CD4-positive, alpha-beta T cell treated with Interleukin-4 for 1 hour (primary cell): ENCODE results near the gene STAB1.

Source experiments
- DNase-seq, 2 donors: peaks; one replicate each; pipeline ENCODE4 v3.0.0-alpha.2; 2020 to 2022

STAB1 gene

DNA sequence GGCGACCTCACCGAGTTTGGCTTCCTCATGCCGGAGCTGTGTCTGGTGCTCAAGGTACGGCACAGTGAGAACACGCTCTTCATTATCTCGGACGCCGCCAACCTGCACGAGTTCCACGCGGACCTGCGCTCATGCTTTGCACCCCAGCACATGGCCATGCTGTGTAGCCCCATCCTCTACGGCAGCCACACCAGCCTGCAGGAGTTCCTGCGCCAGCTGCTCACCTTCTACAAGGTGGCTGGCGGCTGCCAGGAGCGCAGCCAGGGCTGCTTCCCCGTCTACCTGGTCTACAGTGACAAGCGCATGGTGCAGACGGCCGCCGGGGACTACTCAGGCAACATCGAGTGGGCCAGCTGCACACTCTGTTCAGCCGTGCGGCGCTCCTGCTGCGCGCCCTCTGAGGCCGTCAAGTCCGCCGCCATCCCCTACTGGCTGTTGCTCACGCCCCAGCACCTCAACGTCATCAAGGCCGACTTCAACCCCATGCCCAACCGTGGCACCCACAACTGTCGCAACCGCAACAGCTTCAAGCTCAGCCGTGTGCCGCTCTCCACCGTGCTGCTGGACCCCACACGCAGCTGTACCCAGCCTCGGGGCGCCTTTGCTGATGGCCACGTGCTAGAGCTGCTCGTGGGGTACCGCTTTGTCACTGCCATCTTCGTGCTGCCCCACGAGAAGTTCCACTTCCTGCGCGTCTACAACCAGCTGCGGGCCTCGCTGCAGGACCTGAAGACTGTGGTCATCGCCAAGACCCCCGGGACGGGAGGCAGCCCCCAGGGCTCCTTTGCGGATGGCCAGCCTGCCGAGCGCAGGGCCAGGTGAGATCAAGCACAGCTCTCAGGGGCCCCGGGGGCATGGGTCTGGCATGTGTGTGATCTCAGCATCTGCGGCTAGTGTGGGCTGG is 7.1 kb upstream of the STAB1 start:
- no peak for DNase-seq

DNA sequence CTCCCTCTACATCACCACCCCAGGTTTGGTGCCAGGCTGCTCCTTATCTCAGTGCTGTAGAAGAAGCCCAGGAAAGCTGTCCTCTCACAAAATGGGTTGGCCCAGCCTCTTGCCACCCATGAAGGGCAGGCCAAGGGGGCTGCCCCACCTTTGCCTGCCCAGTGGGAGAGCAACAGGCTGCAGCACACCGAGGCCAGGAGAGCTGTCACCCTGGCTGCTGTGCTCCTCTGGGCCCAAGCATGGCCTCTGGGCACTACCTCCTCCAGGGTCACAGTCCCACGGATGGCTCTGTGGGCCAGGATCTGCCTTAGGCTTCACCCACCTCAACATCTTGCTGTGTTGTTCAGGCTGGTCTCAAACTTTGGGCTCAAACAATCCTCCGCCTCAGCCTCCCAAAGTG is 6.4 kb upstream of the STAB1 start:
- no peak for DNase-seq

DNA sequence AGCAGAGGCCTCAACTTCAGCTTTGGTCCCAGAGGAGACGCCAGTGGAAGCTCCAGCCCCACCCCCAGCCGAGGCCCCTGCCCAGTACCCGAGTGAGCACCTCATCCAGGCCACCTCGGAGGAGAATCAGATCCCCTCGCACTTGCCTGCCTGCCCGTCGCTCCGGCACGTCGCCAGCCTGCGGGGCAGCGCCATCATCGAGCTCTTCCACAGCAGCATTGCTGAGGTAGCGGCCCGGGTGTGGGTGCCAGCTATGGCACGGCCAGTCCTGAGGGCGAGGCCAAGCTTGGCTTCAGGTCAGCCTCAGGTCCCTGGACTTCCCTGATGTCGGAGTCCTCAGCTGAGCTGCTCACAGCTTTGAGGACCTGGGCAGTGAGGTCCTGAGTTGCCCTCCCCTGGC is 5.7 kb upstream of the STAB1 start:
- no peak for DNase-seq

DNA sequence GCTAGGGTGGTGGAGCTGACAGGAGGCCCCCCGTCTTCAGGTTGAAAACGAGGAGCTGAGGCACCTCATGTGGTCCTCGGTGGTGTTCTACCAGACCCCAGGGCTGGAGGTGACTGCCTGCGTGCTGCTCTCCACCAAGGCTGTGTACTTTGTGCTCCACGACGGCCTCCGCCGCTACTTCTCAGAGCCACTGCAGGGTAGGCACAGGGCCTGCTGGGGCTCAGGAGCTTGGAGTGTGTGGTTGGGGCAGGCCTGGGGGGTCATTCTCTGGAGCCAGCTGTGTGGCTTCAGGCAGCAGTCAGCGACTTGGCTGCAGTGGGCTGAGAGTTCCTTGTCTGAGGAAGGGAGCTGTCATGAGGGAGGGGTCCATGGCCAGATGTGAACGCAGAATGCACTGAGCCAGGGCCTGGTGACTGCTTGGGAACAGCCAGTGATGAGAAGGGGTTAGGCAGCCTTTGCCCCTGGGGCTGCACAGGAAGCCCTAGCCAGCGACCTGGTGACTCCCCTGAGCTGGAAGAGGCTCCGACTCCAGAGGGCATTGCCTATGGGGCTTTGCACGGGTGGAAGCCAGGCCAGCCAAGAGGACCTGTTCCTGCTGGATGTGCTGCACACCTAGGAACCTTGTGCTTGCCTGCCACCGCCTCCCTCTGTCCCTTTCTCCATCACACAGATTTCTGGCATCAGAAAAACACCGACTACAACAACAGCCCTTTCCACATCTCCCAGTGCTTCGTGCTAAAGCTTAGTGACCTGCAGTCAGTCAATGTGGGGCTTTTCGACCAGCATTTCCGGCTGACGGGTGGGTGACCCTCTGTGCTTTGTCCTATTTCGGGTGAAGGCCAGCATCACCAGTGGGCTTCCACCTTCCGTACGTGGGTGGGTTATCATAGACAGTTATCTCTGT is 4.9 kb upstream of the STAB1 start:
- no peak for DNase-seq

DNA sequence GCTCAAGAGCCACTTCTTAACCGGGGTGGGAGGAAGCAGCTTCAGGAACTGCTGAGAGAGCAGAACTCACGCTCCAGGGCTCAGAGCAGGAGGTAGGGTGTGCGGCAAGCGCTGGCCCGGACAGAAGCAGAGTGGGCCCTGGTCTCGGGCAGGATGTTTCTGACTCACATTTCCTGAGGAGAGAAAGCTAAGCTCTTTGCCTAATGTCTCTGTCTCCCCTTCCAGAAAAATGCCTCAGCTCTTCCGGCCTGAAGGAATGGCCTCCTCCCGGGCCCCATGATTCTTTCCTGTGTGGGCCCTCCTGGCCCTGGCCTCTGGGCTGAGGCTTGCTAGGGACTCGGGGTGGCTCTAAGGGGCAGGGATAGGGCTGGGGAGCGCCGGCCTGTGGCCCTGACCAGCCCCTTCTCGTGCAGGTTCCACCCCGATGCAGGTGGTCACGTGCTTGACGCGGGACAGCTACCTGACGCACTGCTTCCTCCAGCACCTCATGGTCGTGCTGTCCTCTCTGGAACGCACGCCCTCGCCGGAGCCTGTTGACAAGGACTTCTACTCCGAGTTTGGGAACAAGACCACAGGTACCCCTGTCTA is 4.1 kb upstream of the STAB1 start:
- DNase-seq, result peak in 1 of 2 donors; percentile 26

DNA sequence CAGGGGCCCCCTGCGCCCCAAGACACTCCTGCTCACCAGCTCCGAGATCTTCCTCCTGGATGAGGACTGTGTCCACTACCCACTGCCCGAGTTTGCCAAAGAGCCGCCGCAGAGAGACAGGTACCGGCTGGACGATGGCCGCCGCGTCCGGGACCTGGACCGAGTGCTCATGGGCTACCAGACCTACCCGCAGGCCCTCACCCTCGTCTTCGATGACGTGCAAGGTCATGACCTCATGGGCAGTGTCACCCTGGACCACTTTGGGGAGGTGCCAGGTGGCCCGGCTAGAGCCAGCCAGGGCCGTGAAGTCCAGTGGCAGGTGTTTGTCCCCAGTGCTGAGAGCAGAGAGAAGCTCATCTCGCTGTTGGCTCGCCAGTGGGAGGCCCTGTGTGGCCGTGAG is 3.1 kb upstream of the STAB1 start:
- DNase-seq, result no peak

DNA sequence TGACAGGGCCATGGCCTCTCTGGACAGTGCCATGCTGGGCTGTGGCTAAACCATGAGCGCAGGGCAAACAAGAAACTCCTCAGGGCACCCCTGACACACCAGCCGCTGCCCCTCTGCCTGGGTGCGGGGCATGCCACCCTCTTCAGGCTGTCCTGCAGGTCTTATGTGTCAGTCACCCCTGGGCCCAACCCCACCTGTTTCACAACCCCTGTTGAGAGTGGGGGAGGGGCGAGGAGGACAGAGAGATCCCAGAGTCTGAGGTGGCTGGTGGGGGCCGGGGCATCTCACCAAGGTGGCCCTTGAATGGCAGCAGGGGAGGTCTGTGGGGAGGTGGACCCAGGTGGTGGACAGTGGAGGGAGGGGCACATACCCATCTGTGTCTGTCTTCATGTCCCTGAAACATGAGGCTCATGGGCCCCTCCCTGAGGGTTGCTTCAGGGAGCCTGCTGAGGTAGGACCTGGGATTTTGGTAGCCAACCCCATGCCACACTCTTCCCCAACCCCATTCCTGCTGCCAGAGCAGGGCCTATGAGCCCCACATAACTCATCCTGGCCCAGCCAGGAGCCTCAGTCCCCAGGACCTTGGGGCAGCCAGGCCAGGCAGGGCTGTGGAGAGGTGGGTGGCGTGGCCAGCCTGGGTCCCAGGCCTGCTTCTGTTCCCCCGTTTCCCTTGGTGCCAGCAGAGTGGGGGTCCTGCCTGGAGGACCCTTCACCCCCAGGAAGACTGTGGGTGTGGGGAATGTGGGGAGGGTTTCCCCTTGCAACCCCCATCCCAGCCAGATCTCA is 1.7 kb upstream of the STAB1 start:
- DNase-seq, result no peak

DNA sequence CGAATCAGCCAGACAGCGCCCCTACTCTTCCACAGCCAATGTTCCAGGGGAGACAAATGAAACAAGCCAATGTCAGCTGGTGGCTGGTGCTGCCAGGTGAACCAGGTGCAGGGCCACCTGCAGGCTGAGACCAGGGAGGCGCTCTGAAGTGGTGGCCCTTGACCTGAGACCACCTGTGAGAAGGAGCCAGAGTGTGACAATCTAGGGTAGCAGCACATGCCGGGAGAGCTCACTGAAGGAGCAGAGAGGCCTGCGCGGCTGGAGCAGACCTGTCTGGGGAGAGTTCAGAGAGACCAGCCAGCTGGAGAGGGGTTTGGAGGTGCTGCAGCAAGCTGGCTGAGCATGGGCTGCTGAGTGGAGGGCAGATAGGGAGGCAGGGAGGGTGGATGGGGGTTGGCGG is 693 bp upstream of the STAB1 start:
- no peak for DNase-seq

DNA sequence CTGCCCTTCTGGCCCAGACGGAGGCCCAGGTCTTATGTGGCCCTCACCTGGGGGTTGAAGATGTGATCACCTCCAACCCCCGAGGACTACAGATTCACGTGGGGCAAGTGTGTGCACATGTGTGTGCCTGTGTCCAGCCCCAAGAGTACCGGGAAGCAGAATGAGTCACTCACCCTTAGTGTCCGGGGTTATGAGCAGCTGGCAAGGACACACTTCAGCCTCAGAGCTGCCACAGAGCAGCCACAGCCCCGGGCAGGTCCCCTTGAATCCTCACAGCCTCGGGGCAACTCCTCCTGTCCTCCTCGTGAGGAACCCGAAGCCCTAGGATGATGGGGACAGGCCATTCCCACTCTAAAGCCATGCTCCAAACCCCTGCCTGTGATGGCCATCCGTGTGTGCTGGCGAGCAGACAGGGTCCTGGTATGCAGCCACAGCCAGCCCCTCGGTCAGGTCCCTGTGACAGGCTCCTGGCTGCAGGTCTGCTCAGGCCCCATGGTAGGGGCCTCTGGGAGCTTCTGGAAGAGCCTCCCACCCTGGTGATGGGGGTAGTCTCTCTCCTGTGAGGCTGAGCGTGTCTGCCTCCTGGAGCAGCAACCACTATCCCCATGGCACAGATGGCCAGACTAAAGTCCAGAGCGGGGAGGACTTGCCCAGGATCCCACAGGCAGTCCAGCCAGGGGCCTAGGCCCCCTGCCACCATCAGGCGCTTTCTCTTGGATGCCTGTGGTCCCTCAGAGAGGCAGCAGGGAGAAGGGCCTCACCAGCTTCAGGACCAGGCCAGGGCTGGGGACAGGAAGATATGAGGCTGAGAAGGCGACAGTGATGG is 852 bp downstream of the STAB1 start:
- peak in 1 of 2 donors; percentile 43 for DNase-seq

DNA sequence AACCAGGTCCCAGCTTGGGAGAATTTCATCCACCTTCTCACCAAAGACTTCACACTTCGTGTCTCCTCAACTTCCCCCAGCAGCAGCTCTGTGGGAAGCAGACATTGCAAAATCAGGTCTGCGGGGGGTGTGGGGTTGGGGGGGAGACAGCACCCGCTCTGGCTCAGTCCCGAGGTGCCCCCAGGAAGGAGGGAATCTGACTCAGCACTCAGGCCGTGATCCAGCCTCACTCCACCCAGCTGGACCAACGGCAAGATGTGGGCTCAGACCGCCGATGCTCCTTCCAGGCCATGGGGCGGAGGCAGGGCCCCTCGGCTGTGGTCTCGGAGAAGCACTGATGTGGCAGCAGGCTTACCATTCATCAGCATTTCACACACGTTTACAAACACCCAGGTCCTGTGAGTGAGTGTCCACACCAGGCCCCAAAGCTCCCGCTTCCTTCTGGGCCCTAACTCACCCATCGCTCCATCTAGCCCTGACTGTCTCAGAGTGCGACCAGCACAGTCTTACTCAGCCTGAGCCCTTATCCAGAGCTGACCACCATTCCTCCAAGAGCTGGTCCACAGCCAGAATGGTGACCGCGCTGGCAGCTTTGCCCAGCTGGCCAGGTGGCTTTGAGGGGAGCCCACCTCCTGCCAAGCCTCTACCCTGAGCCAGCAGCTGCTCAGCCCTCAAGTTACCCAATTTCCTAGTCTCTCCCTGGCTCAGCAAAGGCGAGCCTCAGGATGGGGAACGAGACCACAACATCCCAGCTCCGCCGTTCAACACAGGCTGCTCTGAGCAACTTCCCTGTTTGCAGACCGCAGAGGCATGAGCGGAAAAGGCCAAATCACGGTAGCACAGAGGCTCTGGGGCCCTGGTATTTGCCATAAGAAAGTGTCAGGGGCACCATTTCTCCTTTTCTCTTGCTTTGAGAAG is 3.3 kb downstream of the STAB1 start:
- DNase-seq, result peak; percentile 14 to 63

DNA sequence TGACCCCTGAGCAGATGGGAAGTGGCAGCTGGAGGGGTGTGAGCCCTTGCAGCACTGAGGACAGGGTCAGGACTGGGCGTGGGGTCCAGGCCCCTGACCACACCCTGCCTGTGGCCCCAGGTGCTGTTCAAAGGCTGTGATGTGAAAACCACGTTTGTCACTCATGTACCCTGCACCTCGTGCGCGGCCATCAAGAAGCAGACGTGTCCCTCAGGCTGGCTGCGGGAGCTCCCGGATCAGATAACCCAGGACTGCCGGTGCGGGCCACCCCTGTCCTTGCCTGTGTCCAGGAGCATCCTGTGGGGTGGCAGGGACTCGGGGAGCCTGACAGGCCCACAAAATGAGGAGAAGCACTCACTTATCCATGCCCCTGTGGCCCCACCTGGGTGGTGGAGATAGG is 5.9 kb downstream of the STAB1 start:
- DNase-seq, result no peak

DNA sequence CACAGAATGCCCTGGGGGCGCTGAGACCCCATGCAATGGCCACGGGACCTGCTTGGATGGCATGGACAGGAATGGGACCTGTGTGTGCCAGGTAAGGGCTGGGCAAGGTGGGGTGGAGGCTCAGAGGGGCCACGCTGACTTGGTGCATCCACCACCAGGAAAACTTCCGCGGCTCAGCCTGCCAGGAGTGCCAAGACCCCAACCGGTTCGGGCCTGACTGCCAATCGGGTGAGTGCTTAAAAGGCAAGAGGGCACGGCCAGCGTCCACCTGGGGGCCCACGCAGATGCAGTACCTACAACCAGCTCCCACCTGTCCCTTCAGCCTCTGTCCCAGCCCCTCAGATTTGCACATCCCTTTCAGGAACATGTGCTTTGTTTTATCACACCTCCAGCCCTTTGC is 6.9 kb downstream of the STAB1 start:
- no peak for DNase-seq

DNA sequence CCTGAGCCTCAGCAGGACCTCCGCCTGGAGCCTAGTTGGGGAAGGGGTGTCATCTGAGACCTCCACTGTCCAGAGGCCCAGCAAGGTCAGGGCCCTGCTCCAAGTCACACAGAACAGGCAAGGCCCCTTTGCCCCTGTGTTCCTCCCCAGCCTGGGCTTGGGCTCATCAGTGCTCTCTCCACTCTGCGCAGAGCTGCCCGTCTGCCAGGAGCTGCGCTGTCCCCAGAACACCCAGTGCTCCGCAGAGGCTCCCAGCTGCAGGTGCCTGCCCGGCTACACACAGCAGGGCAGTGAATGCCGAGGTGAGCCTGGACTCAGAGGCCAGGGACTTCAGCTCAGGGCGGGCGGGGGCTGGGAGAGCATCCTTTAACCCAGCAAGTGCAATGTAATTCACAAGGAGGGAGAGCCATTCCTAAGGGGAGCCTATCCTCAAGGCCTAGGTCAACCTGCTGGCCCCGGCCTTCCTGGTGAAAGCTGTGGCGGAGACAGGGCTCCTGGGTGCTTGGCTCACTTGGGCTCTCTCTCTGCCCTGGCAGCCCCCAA is 7.7 kb downstream of the STAB1 start:
- DNase-seq, result no peak

DNA sequence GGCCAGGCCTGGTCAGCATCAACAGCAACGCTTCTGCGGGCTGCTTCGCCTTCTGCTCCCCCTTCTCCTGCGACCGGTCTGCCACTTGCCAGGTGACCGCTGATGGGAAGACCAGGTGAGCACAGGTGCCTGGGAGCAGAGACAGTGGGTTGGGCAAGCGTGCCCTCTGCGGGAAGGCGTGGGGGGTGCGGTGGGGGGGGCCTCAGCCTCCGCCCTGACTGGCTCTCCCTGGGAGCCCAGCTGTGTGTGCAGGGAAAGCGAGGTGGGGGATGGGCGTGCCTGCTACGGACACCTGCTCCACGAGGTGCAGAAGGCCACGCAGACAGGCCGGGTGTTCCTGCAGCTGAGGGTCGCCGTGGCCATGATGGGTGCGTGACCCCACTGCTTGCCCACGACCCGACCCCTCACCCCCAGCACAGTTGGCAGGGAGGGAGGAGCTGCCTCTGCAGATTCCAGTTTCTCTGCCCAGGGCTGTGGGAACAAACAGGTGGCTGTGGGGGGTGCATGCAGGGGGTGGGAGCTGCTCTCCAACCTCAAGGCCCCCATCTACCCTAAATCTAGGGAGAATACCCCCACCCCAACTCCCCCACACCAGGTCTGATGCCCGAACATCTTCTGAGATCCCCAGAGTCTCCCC is 8.8 kb downstream of the STAB1 start:
- no peak for DNase-seq

DNA sequence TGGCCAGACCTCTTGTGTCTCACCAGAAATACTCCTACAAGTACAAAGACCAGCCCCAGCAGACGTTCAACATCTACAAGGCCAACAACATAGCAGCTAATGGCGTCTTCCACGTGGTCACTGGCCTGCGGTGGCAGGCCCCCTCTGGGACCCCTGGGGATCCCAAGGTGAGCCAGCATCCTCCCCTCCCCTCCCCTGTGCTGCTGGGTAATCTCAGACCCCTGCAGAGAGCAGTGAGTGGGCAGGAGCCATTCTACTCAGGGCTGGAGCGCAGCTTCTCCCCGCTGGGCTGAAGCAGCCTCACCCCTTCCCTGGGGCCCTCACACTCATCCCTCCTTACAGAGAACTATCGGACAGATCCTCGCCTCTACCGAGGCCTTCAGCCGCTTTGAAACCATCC is 9.8 kb downstream of the STAB1 start:
- DNase-seq, result no peak

DNA sequence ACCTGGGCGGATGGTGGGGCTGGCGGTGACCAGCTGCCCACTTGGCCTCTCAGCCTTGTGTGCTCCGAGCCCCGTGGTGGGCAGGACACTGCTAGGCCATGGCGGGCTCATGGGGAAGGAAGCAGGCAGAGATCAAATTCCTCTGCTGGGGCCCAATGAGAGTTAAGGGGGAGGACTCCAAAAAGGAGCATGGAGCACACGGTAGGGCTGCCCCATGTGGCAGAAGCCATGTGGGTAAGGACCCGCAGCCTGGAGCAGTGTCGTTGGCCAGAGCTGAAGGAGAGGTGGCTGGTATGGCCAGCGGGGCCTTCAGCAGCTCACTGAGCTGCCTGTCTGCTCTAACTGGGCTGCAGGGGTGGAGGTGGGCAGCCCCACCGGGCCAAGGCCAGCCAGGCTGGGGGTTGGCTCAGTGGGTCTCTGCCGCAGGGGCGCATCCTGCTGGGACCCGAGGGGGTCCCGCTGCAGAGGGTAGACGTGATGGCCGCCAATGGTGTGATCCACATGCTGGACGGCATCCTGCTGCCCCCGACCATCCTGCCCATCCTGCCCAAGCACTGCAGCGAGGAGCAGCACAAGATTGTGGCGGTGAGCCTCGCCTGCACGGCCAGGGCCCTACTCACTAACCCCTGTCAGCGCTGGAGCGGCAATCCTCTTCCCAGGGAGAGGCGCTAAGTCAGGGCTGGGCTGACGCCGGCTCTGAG is 11.3 kb downstream of the STAB1 start:
- DNase-seq, result no peak

DNA sequence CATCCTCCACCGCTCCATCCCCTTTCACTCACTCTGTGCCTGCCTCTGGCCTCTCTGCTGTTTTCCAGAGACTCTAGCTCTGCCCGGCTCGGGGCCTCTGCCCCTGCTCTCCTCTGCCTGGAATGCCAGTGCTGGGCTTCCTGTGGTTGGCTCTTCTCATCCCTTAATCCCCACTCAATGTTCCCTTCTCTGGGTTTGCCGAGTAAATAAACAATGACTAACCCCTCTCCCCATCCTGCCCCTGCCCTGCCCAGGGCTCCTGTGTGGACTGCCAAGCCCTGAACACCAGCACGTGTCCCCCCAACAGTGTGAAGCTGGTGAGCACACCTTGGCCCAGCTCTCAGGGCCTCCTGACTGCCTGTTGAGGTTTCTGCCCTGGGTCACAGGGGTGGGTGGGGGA is 12.2 kb downstream of the STAB1 start:
- no peak for DNase-seq

DNA sequence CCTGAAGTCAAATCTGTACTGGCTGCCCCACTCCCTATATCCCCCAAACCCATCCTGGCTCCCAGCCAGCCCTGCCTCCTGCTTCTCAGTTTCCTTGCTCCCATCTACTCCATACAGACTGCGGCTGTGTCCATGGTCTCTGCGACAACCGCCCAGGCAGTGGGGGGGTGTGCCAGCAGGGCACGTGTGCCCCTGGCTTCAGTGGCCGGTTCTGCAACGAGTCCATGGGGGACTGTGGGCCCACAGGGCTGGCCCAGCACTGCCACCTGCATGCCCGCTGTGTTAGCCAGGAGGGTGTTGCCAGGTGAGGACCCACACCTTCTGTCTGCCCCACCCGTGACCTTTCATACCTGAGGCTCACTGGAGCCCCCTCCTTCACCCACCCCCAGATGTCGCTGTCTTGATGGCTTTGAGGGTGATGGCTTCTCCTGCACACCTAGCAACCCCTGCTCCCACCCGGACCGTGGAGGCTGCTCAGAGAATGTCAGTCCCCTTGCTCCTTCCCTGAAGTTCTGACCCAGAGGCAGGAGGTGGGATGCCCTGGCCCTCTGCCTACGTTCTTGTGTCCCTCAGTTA is 14.7 kb downstream of the STAB1 start:
- no peak for DNase-seq

DNA sequence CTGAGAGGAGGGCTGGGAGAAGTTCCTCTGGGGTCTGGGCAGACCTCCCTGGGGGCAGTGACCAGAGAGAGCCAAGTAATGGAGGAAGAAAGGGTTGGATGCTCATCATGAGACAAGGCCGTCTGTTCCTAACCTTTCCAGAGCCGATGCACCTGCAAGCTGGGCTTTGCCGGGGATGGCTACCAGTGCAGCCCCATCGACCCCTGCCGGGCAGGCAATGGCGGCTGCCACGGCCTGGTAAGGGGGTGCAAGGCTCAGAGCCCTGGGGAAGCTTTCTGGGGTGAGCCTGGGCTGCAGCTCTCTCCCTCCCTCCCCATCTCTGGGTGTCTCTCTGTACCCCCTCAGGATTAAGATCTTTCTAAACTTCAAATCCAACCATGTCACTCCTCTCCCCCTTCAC is 16.4 kb downstream of the STAB1 start:
- no peak for DNase-seq
